Stomach (tissue), 4 donors: ENCODE results near the gene ZNF326.

Source experiments
- CTCF ChIP-seq, 7 experiments: fragments of 450-650 bp in 4 of 7; fragments of 200-600 bp in 3 of 7; sonication (generic) in 3 of 7; IDR thresholded peaks; one replicate each; pipeline ENCODE4 v1.5.1; 2016 to 2019; ENCODE audit warnings: antibody characterized with exemption in 7 of 7, control low read depth in 2 of 7, mild to moderate bottlenecking in 1 of 7
- EP300 ChIP-seq: sonication (generic); formaldehyde crosslinking; IDR thresholded peaks from one replicate; pipeline ENCODE4 v1.6.1; 2017; ENCODE audit warnings: antibody characterized with exemption

- TF ChIP-seq CTCF (IDR thresholded peaks at IDR 0.05) (no peak), EP300 (no peak)
Observed at GRCh38 chr1:89980605-89981004, 14.3 kb upstream of the ZNF326 start.
